ENCODE data around the gene SLC25A19. TPM values are rescaled to one million over a fixed set of nuclear protein-coding genes. Genes with fewer than 3 reads are reported as not detected.

The SLC25A19 gene
- total RNA-seq, 1 donor from 2014 or later: 2.9 TPM

GRCh38 chr17:75231071-75231470 lies 58.2 kb downstream of the SLC25A19 start:
- Mint-ChIP-seq H3K36me3 (ENCODE audit: low read depth, unreplicated experiment) (peaks cover 38% of the 10 kb centered on the region), H3K27ac (ENCODE audit: unreplicated experiment) (no peak overlapping the region), H3K27me3 (ENCODE audit: unreplicated experiment) (peaks cover 4% of the 10 kb centered on the region), H3K9me3 (ENCODE audit: unreplicated experiment) (no peaks in the 10 kb centered on the region), H3K4me3 (ENCODE audit: unreplicated experiment) (no peak overlapping the region), H3K4me1 (ENCODE audit: unreplicated experiment) (peaks cover 10% of the 10 kb centered on the region)
- DNase-seq (ENCODE audit: low spot score): no peak
- no peak for TF ChIP-seq CTCF (IDR thresholded peaks at IDR 0.05; ENCODE audit: unreplicated experiment)

- H3K9me3 Mint-ChIP-seq (ENCODE audit: unreplicated experiment): no peaks in the 10 kb centered on the region
- H3K4me3 Mint-ChIP-seq (ENCODE audit: unreplicated experiment): no peak overlapping the region
- no peak for DNase-seq (ENCODE audit: low spot score)
- no peak for TF ChIP-seq CTCF (IDR thresholded peaks at IDR 0.05; ENCODE audit: unreplicated experiment)
- H3K4me1 Mint-ChIP-seq (ENCODE audit: unreplicated experiment): peaks cover 10% of the 10 kb centered on the region
- H3K36me3 Mint-ChIP-seq (ENCODE audit: low read depth, unreplicated experiment): peaks cover 42% of the 10 kb centered on the region
- H3K27ac Mint-ChIP-seq (ENCODE audit: unreplicated experiment): peak overlapping the region; percentile 94
- H3K27me3 Mint-ChIP-seq (ENCODE audit: unreplicated experiment): peaks cover 2% of the 10 kb centered on the region
These were observed 60.4 kb downstream of the SLC25A19 start for GRCh38 chr17:75228847-75229246.

- Mint-ChIP-seq H3K36me3 (ENCODE audit: low read depth, unreplicated experiment) (peaks cover 42% of the 10 kb centered on the region), H3K4me3 (ENCODE audit: unreplicated experiment) (no peak overlapping the region), H3K9me3 (ENCODE audit: unreplicated experiment) (no peaks in the 10 kb centered on the region), H3K4me1 (ENCODE audit: unreplicated experiment) (peaks cover 10% of the 10 kb centered on the region), H3K27me3 (ENCODE audit: unreplicated experiment) (peaks cover 2% of the 10 kb centered on the region), H3K27ac (ENCODE audit: unreplicated experiment) (peak overlapping the region; percentile 94)
- DNase-seq (ENCODE audit: low spot score): no peak
- TF ChIP-seq CTCF (IDR thresholded peaks at IDR 0.05; ENCODE audit: unreplicated experiment): no peak
These were observed 60.9 kb downstream of the SLC25A19 start for GRCh38 chr17:75228305-75228704.

GRCh38 chr17:75227729-75228128 lies 61.5 kb downstream of the SLC25A19 start:
- no peak for DNase-seq (ENCODE audit: low spot score)
- Mint-ChIP-seq H3K9me3 (ENCODE audit: unreplicated experiment) (no peaks in the 10 kb centered on the region), H3K27ac (ENCODE audit: unreplicated experiment) (peak overlapping the region; percentile 94), H3K4me1 (ENCODE audit: unreplicated experiment) (peaks cover 10% of the 10 kb centered on the region), H3K27me3 (ENCODE audit: unreplicated experiment) (peaks cover 2% of the 10 kb centered on the region), H3K36me3 (ENCODE audit: low read depth, unreplicated experiment) (peaks cover 40% of the 10 kb centered on the region), H3K4me3 (ENCODE audit: unreplicated experiment) (no peak overlapping the region)
- TF ChIP-seq CTCF (IDR thresholded peaks at IDR 0.05; ENCODE audit: unreplicated experiment): no peak

- TF ChIP-seq CTCF (IDR thresholded peaks at IDR 0.05; ENCODE audit: unreplicated experiment): no peak
- H3K4me1 Mint-ChIP-seq (ENCODE audit: unreplicated experiment): peaks cover 10% of the 10 kb centered on the region
- H3K27ac Mint-ChIP-seq (ENCODE audit: unreplicated experiment): no peak overlapping the region
- H3K36me3 Mint-ChIP-seq (ENCODE audit: low read depth, unreplicated experiment): peaks cover 33% of the 10 kb centered on the region
- H3K27me3 Mint-ChIP-seq (ENCODE audit: unreplicated experiment): peaks cover 2% of the 10 kb centered on the region
- DNase-seq (ENCODE audit: low spot score): no peak
- peak overlapping the region; percentile 73 for H3K4me3 Mint-ChIP-seq (ENCODE audit: unreplicated experiment)
- no peaks in the 10 kb centered on the region for H3K9me3 Mint-ChIP-seq (ENCODE audit: unreplicated experiment)
These were observed 64.2 kb downstream of the SLC25A19 start for GRCh38 chr17:75225016-75225415.

Other genes starting within 250 kb of the SLC25A19 start
- 179 TPM for gene ATP5PD, start 242.5 kb downstream of the SLC25A19 start, total RNA-seq (ENCODE audit: unreplicated experiment)
- 33.5 TPM for gene KCTD2, start 242.2 kb downstream of the SLC25A19 start, total RNA-seq (ENCODE audit: unreplicated experiment)
- gene SLC16A5, start 201.5 kb downstream of the SLC25A19 start, total RNA-seq (ENCODE audit: unreplicated experiment): 50.9 TPM
- gene ARMC7, start 179.5 kb downstream of the SLC25A19 start, total RNA-seq (ENCODE audit: unreplicated experiment): 43.4 TPM
- 13.5 TPM for gene NT5C, start 157.7 kb downstream of the SLC25A19 start, total RNA-seq (ENCODE audit: unreplicated experiment)
- gene JPT1, start 134.9 kb downstream of the SLC25A19 start, total RNA-seq (ENCODE audit: unreplicated experiment): 115 TPM
- gene SUMO2, start 106.5 kb downstream of the SLC25A19 start, total RNA-seq (ENCODE audit: unreplicated experiment): 657 TPM
- gene NUP85, start 83.8 kb downstream of the SLC25A19 start, total RNA-seq (ENCODE audit: unreplicated experiment): 83.9 TPM
- 60.8 TPM for gene GGA3, start 27.8 kb downstream of the SLC25A19 start, total RNA-seq (ENCODE audit: unreplicated experiment)
- gene MRPS7, start 27.6 kb downstream of the SLC25A19 start, total RNA-seq (ENCODE audit: unreplicated experiment): 63.4 TPM
- gene MIF4GD, start 18.2 kb downstream of the SLC25A19 start, total RNA-seq (ENCODE audit: unreplicated experiment): 15.7 TPM
- gene GRB2, start 116.2 kb upstream of the SLC25A19 start, total RNA-seq (ENCODE audit: unreplicated experiment): 95.0 TPM
- 111 TPM for gene TMEM94, start 167.2 kb upstream of the SLC25A19 start, total RNA-seq (ENCODE audit: unreplicated experiment)
- gene CASKIN2, start 226.1 kb upstream of the SLC25A19 start, total RNA-seq (ENCODE audit: unreplicated experiment): 47.8 TPM
- 18.8 TPM for gene TSEN54, start 227.1 kb upstream of the SLC25A19 start, total RNA-seq (ENCODE audit: unreplicated experiment)
- 34.4 TPM for gene LLGL2, start 236.3 kb upstream of the SLC25A19 start, total RNA-seq (ENCODE audit: unreplicated experiment)

All from endothelial cell (in vitro differentiated cells).